NCI-H187 treated with DMSO at 0.1 percent for 48 hours (cell line): ENCODE measurements around the gene VWA3B.
"Not testable (repeated sequence)": the region's sequence is repeated elsewhere in the genome, so short reads cannot be mapped to it uniquely, and the experiment has no call there.

ENCODE experiments used
- DNase-seq: peaks from one replicate; lab custom pipeline; 2025; lab: John Stamatoyannopoulos, UW

Gene VWA3B

GRCh38 chr2:98085649-98086048 lies 1.3 kb upstream of the VWA3B start:
- no peak for DNase-seq

DNA sequence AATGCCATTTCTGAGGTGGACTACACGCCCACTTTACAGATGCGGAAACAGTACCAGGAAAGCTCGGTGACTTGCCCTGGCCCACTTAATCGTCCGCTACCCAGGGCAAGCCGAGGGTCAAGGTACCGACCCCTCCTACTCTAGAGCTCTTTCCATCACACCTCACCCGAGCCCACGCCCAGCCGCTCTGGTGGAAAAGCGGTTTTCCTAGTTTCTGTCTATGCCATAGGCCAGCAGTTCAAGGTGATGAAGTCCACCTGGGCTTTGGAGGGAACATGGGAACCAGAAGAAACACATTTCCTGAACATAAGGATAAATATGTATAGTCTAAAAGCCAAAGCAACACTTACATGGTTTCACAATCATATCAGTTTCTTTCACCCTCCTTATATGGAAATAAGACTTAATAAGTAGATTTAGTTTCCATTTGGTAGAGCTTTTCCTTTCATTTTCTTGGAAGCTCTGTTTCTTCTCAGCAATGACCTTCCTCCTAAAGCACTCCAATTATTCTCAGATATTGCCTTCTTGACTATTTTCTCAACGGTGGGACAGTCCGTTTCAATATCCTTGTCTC lies 567 bp downstream of the VWA3B start:
- no peak for DNase-seq

GRCh38 chr2:98088261-98088660 lies 1.3 kb downstream of the VWA3B start:
- no peak for DNase-seq

DNA sequence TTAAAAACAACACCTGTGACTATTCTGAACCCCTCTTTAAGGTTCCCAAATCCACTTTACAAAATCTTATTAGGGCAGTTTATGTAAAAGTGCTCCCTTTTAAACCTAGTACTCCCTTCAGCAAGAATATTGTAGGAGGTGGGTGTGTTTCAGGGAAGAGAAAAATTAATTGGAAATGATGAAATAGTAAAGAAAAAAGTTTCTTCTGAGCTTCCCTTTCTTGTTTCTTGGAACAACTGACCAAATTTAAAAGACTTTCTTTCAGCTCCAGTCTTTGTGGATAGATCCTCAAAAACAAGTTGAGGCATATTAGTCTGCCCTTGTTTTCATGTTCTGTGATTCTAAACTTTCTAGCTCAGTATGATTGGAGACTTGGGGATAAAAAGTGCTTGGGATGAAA lies 3.0 kb downstream of the VWA3B start:
- no peak for DNase-seq

DNA sequence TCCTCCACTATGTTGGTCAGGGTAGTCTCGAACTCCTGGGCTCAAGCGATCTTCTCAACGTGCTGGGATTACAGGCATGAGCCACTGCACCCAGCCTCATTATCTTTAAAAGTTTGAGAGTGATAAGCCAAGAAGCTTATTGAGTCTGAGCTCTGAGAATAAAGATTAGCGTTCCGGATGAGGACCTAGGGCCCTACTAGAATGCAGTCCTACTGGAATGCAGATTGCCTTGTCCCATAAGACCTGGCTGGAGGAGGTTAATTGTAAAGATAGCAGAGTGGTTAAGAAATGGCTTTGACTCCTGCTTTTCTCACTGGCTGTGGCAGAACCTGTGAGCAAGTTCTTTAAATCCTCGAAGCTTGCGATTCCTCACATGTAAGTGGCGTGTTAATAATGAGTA lies 4.0 kb downstream of the VWA3B start:
- no peak for DNase-seq

DNA sequence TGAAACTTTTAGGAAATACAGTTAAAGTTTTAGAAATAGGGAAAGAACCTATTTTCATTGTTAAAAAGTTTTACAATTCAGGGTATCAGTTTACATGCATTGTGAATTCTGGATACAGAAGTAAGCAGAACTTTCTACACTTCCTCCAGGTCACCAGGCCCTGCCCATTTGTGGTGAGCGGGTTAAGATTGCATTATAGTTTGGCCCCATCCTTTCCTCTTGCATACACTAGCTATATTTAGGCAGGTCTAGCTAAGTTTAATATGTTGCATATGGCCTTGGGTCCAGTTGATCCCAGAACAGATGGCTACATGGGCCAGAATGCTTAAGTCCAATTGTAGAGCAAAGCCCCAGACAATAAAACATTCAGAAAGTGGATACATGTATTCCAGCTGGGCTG lies 4.8 kb downstream of the VWA3B start:
- no peak for DNase-seq

DNA sequence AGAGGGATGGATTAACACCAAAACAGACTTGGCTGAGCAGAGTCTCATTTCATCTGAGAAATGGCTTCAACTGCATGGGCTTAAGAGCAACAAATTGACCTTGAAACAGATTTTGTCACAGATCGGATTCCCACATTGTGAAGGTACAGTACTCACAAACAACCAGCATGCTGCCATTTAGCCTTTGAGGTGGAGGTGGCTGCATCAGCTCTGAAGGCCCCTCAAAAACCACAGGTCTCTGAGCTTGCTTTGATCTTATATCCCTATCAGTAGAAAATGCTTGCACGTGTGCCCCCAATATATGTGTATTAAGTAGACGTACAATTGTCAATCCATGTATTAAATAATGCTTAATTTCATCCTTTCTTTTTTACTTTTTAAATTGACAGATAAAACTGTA lies 6.2 kb downstream of the VWA3B start:
- no peak for DNase-seq

- no peak for DNase-seq
Measured at GRCh38 chr2:98093611-98094010, 6.6 kb downstream of the VWA3B start.

- no peak for DNase-seq
Measured at GRCh38 chr2:98099939-98100743, 13.2 kb downstream of the VWA3B start.

DNA sequence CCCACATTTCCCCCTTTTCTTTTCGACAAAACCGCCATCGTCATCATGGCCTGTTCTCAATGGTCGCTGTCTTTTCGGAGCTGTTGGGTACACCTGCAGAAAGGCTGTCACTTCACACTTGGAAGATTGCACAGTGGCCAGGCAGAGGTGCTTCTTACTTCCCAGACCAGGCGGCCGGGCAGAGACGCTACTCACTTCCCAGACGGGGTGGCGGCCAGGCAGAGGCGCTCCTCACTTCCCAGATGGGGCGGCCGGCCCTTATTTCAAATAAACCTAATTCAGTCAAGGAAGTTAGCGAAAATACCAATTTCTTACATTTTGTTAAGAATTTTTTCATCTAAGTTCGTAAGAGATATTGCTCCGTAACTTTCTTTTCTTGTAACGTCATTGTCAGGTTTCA lies 15.3 kb downstream of the VWA3B start:
- DNase-seq = not testable (repeated sequence)

DNA sequence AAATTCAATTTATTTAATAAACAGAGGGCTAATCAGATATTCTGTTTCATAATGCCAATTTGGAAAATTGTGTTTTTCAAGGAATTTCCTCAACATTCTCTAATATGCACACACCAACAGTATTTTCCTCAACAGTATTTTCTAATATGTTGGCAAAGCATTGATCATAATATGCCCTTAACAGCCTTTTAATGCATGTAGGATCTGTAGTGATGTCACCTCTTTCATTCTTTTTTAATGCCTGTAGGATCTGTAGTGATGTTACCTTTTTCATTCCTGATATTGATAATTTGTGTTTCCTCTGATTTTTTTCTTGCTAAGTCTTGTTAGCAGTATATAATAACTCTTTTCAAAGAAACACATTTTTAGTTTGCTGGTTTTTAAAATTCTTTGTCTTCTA lies 15.9 kb downstream of the VWA3B start:
- no peak for DNase-seq

- no peak for DNase-seq
Measured at GRCh38 chr2:98108110-98108509, 21.1 kb downstream of the VWA3B start.

DNA sequence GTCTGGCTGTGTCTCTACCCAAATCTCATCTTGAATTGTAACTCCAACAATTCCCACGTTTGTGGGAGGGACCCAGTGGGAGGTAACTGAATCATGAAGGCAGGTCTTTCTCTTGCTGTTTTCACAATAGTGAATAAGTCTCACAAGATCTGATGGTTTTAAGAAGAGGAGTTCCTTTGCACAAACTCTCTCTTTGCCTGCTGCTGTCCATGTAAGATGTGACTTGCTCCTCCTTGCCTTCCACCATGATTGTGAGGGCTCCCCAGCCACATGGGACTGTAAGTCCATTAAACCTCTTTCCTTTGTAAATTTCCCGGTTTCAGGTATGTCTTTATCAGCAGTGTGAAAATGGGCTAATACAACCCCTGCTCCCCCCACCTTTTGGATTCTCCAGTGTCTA lies 23.8 kb downstream of the VWA3B start:
- DNase-seq = no peak

DNA sequence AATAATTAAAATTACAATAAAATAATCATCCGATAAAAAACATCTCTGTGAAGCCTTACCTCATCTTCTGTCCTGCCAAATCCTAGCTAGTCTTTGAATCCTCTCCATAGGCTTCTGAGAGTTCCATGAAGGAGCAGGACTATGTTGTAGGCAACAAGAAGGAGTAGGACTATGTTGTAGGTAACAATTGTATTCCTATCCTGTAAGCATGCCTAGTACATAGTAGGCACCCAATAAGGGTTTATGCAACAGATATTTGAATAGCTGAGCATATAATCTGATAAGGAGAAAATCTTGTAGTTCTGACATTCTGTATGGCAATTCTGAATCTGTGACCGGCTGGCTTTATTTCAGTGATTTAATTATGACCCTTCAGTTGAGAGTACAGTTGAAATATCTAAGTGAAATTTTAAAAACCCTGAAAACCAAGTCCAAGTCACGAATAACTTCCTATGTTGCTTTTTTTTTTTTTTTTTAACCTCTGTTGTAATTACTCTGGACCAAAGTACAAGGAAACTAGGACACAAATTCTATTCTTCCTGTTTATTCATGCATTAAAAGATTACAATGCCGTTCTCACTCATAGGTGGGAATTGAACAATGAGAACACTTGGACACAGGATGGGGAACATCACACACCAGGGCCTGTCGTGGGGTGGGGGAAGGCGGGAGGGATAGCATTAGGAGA lies 27.8 kb downstream of the VWA3B start:
- DNase-seq = no peak

GRCh38 chr2:98118161-98118560 lies 31.2 kb downstream of the VWA3B start:
- no peak for DNase-seq

DNA sequence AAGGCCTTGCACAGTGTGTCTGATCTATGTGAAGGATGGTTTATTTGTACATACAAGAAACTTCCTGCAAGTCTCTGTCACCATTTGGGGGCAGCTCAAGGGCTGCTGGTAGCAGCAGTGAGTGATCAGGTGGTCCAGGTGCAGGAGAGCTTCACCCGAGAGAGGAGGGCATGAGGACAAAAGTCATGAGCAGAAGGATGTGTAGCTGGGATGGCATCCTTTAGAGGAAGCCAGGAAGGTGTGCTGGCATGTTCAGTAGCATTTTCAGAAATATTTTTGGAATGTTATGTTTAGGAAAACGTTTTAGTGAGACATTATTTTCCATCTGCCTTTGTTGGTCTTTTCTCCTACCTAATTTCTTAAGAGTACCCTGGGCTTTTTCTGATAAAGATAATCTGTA lies 31.9 kb downstream of the VWA3B start:
- DNase-seq = no peak

DNA sequence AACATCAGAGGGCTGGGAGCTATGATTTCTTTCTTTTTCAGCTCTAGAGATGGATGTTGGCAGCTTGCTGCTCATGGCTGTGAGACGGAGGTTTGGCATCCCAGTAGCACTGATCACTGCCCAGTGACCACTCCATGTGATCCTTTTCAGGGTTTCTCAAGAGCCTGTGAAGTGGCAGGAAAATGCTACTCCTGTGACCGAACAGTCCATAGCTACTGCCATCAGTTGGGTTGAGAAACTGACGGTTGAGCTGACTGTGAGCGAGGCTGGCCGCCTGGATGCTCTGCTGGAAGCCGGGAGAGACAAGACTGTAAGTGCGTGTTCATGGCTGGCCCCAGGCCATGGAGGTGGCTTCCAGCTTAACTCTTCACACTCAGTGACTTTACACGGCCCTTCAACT lies 34.2 kb downstream of the VWA3B start:
- DNase-seq = no peak

- no peak for DNase-seq
Measured at GRCh38 chr2:98122524-98122923, 35.6 kb downstream of the VWA3B start.

DNA sequence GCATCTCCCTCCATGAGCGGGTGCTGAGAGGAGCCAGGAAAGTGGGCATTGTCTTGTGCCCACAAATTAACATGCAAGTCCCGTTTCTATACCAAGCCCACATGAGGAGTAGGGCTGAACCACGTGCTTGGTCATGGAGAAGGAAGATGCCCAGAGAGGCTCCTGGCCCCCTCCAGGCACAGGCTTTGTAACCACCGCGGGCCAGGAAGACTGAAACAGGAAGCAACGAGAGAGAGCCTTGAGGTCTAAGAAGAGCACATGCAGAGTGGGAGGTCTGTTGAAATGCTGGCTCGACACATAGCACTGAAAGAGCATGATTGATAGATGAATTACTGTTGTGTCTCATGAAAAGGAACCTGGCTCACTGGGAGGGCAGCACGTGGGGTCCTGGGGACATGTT lies 36.3 kb downstream of the VWA3B start:
- DNase-seq = no peak

DNA sequence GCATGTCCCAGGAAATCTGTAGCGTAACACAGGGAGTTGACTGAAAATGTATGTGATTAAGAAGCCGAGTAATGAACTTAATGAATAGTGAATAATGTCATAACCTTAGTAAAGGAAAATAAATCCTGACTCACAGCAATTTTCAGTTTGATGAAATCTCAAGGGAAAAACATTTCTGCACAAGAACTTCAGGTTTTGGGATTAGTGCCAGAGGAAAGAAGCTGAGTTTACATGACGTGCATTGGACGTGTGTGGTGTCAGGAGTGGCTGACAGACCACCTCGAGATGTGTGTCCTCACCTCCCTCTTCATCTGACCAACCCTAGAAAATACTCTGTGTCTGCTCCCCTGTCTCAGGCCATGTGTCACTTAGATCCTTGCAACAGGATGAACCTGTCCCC lies 39.1 kb downstream of the VWA3B start:
- DNase-seq = no peak

DNA sequence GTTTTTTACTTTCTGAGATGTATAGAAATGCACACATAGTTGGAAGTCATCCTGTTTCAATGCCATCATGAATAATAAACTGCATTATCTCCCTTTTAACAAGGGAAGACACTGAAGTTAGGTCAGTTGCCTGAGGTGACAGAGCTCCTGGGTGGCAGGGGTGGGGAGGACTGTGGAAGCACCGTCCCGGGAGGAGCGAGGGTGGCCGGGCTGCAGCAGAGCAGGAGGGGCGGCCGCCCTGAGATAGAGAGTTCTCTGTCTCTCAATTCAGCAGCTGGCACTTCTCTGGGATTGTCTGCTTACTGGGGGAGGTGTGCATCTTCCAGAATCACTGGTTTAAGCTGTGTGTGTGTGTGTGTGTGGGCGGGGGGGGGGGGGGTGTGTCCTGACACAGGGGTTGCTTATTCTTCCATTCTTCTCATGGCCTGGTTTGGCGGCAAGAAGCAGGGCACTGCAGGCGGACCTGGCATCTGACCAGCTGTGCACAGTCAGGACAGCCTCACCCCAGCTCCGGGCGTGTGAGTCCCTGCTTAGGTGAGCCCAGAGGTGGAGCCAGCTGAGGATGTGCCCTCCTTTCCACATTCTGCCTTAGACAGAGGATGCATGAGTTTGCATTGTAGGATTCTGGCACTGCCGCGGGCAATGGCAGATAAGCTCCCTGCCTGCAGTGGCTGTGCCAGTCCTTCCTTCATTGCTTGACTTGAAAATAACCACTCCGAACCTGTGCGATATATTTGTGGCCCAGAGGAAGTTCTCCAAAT lies 40.4 kb downstream of the VWA3B start:
- DNase-seq = no peak

- DNase-seq = no peak
Measured at GRCh38 chr2:98128556-98129109, 41.7 kb downstream of the VWA3B start.
